Activated naive CD4-positive, alpha-beta T cell treated with Interleukin-2 at 50 U/mL for 16 hours (primary cell): ENCODE measurements around the gene OTULIN.

Experiments used
- DNase-seq: peaks from one replicate; pipeline ENCODE4 v3.0.0-alpha.2; 2020

The OTULIN gene

DNA sequence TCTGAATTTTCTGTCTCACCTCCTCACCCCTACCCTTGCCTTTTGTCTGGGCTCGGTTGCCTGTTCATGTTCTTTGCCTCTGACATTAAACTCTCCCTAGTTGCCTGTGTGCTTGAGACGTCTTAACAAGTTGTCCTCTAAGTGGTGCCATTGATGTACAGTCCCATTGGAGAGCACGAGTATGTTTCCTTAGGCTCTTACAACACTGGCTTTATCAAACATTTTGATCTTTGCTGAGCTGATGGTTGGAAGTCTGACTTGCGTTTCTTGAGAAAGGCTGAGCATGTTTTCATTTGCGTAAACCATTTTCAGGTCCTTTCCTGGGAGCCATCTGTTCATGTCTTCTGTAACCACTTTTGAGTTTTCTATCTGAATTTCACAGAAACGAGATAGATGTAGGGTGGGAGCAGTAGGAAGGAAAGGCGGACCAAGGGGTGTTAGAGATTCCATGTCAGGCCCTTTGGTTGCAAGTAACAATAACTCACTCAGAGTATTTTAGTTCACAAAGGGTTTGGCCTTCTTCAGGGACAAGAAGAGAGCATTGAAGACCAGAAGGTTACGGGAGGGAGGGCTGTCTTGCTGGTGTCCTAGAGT lies 35.4 kb downstream of the OTULIN start:
- DNase-seq, result no peak

DNA sequence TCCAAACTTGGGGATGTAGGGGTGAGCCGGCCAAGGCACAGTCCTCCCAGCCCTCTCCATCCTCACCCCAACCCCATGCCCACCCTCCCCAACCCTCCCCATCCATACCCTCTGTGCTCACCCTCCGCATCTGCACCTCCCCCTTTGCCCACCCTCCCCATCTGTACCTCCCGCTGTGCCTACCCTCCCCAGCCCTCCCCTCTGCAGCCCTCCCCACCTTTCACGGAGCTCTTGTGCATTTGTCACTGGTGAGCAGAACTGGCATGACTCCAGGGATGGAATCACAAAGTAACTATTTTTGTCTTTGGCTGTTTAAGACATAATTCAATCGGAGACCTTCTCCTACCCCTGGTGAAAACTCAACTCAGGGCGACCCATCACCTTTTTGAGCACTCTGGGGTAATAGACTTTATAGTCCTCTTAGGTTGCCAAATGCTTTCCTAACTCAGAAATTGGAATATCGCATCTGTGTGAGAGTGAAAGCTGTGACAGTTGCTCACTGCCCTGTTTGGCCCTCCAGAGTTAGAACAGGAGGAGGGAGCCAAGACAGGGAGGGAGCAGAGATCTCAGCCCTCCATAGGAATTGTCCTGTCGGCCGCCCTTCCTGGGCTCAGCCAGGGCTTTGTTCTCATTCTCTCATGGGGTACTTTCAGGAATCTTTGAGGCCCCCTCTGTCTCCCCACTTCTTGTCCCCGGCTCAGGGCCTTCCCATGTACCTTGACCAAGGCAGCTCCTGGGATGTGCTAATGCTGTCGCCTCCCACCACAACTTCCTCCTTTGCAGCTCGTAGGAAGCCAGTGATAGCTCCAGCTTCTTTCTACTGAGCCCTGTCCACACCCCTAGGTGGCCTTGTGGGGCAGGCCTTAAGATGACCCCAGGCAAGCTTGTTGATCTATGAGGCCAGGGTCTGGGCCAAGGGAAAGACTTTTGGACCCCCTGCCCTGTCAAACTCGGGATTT lies 36.2 kb downstream of the OTULIN start:
- DNase-seq, result no peak

DNA sequence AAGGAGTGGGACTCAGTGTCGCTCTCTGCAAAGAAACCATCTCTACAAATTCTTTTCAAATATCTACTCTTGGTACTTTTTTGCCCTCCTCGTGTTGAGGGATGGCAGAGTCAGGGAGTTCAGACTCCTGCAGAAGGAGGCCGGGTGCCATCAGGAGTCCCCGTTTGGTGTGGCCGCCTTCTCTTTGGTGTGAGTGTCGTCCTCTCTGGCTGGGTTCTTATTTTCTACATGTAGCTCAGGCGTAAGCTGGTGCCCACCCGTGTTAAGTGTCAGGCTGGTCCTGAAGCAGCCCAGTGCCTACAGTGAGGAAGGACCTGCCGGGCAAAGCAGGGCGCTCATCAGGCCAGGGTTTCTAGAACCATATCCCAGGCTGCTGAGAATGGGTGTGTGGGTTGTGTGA lies 37.0 kb downstream of the OTULIN start:
- DNase-seq, result no peak

DNA sequence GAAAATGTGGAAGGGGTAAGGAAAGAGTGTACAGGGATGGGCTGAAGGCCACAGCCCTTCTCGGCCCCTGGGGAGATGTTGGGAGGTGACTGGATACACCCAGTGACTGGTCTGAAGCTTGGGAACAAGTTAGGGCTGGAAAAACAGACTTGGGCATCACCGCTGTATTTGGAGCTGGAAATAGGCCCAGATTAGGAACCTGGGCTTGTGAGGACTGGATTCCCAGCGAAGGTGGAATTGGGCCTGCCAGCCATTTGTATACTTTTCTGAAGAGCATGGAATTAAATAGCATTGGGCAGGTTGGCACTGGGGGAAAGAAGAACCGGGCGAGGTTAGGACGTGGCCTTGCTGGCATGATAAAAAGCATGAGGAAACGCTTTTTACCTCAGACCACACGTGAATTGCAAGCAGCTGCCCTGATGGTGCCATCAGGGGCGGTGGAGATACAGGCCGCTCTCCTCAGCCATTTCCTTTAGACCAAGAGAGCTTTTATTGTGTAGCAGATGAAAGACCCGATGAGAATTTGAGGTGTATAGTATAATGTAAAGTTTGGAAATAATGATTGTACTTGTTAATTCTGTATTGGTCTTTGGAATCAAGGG lies 37.8 kb downstream of the OTULIN start:
- DNase-seq, result no peak

DNA sequence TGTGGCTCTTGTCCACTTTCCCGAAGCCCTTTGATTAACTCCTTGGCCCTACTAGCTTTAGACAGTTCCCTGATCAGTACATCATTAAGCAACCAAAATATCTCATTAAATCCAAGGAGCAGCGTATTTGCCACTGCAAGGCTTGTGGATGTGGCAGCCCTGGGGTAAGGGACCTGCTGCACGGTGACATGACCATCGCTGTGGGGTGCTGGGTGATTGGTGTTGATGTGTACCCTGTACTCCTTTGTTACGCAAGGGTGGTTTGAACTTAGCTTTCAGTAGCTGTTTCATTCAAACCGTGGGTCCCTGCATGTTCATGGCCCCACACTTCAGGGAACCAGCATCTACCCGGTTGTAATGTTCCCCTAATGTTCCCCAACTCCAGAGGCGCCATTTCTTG lies 41.0 kb downstream of the OTULIN start:
- no peak for DNase-seq

DNA sequence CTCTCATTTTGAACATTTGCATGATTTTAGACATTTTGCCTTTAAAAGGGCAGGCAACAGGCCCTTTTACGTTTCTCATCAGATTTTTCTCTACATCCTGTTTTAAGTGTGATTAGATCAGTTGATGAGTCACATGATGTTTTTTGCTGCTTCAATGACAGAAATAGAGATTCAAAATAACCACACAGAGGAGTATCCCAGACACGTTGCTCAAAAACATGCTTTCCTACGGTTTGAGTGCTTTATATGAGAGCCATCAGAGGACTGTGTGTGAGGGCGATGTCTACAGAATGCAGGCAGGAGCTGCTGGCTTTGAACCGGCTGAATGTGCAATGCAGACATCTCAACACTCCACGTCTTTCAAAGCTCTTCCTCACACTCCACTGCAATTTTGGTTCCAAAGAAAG lies 42.1 kb downstream of the OTULIN start:
- DNase-seq, result peak; percentile 41

DNA sequence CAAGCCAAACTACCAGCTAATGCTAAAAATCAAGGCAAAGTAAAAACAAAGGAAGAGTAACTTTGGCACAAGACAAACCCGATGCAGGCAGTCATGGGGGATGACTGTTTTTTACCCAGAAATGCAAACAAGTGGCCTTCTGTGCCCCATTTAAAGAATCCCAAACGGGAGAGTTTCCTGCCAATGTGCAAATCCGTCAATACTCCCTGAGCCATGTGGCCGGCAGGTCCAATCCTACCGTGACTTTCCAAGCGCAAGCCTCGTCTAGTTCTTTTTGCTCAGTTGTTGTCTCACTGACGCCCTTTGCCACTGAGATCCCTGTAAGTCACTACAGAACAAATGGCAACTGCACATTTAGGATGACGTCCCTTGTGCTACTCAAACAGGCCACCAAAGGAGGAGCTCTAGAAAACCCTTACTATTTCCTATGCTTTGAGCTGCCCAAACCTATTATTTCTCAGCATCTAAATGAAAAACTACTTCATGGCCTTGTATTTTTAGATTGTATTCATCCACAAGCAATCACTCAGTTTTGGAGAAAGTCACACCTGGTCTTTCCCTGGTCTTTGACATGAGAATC lies 43.4 kb downstream of the OTULIN start:
- no peak for DNase-seq

DNA sequence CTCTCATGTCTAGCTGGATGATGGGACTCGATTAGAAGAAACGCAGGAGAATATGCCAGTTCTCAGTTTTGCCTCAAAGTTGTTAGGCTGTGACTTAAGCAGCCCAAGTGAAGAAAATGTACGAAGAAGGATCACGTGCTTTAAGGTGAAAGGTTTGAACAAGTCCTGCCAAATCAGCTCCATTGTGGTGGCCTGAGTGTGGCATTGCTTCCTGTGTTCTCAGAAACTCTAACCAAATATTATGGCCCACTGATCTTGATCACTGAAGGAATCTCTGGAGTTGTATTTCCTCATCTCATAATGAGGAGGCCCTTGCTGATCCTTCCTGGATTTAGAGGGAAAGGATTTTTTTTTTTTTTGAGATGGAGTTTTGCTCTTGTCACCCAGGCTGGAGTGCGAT lies 44.0 kb downstream of the OTULIN start:
- no peak for DNase-seq

DNA sequence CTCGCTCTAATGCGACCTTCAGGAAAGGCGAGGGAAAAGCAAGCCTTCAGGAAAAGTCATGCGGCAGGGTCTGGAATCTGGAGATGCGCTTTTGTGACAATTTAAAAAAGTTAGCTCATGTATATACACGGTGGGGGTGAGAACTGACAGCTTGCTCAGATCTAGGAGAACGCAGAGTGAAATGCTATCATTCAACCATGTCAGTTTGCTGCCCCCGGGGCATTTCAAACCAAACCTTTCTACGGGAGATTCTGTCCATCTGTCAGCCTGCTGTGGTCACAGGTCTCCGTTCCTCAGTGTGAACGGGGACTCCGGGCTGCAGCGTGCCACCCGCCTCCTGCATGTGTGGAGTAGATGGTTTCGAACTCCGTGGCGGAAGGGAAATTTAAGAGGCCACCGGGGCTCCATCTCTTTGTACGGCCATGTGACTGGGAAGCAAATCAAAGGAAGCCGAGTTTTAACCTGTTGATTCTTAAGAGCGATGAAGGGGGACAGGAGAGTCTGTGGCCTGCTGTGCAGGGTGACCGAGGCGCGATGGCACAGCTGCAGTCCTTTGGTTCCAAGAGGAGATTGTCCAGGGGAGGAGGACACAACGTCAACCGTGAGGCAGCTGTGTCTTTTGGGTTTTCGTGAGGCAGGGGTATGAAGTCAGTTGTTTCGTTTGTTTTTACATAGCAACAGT lies 45.9 kb downstream of the OTULIN start:
- no peak for DNase-seq

DNA sequence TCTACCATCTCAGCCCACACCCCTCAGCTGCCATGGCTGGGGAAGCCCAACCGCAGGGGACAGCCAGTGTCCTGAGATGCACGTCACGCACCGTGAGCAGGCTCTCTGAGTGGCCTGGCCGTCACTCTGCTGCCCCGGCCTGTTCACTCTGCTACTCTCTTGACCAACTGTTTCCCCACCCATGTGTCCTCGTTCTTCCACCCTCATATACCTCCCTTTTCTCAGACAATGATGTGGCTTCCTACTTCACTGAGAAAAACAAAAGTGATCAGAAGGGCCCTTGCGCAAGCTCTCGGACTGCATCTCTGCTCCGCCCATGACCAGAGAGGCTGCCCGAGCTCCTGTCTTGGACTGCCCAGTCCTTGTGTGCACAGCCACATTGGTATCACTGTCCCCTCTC lies 47.6 kb downstream of the OTULIN start:
- no peak for DNase-seq

DNA sequence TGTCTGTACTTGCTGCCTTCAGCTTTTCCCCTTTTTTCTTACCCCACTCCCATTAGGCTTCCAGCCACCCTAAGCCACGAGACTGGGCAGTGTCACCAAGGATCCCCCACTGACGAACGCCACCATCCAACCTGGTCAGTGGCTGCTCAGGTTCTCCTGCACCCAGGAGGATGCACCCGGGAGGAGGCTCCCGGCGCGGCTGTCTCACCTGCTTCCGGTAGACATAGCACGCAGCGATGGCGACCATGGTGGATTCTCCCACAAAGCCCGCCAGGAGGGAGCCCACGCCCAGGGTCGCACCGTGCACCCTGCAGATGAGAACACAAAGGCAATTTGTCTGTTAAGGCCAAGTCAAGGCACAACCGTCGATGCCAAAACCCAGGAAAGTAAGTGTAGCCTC lies 48.1 kb downstream of the OTULIN start:
- no peak for DNase-seq

DNA sequence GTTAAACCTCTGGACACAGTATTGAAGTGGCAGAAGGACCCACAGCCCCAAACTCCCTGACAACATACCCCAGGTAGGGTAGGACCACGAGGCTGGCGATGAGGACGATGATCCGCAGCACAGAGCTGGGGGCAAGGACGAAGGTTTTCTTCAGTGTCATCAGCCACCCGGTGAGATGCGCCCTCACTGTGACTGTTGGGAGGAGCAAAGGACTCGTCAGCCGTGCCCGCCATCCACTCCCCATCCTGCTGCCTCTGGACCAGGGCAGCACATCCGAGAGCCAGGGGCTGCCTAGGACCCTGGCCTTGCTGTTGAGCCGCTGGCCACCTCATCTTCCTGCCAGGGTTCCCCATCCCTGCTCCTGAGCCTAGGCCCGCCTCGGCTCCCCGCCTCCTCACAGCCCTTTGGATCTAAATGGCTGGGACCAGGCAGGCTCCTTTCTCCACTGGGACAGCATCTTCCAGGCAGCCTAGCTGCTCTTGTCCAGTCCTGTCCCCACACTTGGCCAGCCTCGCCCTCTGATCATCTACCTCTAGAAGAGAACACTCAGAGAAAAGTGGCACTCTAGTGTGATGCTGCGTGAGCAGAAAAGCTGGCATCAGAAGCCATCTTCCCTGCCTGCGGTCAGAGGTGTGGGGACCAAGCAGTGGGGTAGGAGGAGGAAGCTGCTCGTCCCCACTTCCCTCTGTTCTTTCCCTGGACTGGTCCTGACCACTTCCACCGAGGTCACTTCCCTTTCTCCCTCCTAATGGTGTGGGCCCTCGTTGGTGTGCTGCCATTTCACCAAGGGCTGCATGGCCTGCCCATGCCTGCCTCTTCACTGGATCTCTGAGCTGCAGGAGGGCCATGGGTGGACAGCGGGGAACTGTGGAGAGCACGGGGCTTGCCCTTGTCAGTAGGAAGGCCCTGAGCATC lies 49.2 kb downstream of the OTULIN start:
- DNase-seq, result no peak

DNA sequence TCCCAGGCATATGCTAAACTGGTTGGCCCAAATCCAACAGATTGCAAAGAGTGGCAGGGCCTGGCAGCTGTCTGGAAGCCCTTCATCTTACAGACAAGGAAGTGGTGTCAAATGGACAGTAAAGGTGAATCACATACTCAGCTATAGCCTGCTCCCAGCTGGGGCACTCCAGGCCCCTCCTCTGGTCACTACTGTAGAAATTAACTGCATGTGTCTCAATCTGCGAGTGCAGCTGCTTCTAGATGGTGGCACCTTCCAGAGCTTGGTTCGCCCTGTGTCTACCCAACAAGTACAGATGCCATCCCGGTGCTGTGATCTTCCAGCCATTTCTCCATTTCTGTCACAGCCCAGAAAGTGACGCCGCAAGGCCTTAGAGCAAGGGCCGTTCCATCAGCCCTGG lies 50.2 kb downstream of the OTULIN start:
- no peak for DNase-seq

DNA sequence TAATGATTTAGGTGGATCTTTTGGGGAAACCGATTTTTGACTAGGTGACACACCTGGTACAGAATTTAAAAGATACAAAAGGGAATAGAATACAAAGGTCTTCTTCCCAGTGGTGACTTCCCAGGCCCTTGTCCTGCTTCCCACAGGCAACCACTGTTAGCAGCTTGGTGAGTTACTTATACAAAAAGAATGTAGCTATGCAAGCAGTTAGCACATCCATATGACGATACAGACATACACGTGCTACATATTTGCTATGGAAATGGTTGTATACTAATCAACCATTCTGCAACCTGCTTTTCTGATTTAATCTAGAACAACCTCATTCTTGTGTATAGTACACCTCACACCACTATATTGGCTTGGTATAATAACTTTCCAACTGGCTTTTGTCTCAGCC lies 51.0 kb downstream of the OTULIN start:
- no peak for DNase-seq

DNA sequence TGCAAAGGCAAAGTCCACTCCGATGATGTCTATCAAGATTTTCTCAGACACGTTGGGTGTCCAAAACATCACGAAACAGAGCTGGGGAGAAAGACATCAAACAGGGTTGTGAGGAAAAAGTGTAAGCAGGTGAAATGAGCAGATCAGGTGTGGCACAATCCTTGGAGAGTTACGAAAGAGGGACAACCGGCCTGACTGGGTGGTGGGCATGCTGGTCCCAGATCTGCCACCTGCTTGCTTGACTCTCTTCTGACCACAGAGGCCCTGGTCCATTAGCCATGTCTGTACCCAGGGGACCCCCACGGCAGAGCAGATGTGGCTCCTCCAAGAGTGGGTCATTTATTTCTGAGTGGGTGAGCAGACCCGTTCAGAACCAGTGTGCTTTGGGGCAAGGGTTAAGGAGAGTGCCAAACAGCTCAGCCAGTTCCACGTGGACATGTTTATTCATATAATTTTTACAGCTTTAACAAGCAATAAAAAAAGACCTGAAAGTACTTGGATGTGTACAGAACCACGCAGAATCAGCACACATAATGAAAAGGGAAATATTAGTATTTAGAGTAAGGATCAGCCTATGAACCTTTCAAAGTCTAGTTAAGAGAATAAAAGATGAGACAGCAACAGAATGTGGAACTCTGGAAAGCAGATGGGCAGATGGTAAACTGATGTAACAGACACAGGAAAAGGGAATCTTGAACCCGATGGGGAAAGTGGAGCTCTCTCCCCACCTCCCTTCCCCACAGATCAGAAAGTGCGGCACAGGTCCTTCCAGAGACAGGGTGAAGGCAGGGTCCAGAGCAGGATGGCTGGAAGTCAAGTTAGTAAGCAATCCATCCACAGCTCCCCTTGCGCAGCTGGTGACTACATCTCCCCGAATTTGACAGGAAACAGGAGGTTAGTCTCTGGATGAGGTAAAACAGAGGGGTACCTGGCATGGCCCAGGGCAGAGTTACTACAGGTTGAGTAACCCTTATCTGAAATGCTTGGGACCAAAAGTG lies 52.5 kb downstream of the OTULIN start:
- no peak for DNase-seq

DNA sequence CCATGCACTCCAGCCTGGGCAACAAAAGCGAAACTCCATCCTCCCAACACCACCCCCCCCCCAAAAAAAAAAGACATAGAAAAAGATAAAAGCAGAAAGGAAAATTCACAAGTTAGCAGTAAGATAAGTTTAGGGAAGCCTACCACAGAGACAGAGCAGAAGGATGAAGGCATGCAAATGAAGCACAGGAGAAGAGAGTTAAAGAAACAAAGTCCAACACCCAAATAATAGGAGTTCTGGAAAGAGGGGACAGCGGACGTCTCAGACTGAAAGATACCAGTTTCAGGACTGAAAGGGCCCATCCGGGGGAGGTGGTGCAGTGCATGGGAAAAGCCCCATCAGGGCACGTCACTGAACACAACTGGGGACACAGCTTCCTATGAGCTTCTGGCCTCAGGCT lies 54.3 kb downstream of the OTULIN start:
- no peak for DNase-seq

DNA sequence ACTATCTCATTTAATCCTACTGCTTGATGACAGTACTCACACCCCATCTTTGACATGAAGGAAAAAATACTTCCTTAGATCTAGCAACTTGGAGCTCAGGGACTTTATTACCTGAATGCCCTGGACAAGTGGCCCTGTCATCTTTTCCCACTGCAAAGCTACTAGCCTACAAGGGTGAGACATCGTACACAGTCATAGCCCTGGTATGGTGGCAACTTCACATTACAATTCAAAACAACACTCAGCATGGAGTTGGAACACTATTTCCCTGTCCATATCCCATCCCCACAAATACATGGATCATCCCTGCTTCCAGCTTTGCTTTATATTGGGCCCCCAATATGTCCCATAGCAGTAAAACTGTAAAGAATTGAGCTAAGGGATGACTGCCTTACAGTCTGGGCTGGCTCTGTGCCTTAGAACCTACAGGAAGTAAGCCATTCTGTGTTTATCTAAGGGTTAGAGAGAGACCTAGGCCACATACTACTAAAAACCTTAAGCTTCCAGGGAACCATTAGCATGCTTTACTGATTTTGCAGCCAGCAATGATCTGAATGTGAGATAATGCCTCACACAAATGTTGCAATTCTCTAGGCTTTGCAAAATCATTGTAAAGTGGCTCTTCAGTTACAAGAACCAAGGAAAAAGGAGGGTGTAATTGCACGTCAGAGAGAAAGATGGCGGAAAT lies 55.9 kb downstream of the OTULIN start:
- no peak for DNase-seq

DNA sequence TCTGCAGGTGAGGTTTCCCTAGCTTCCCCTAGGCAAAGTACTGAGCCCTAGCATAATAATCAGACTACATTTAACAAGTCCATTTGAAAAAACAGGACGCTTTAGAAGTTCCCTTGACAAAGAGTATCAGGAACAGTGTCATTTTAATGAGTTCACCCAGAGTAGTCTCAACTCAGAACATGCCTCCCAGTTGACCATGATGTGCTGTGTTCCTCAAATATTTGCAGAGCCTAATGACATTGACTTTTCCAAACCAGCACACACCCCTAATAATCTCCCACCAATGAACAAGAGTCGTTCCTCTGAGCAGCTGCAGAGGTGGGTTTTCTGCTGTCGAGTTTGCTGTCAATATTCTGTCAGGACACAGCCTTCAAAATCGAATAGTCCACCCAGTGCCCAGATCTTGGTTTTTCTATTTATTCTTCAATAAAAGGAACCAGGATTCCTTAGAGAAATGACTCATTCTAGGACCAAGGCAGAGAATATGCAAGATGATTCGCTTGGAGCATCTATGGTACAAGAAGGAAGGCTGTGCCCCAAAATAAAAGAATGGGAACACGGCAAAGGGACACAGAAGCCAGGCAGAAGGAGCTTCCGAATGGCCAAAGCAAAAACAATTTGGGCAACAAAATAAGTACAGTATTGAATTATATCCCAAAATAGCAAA lies 57.6 kb downstream of the OTULIN start:
- DNase-seq, result no peak

DNA sequence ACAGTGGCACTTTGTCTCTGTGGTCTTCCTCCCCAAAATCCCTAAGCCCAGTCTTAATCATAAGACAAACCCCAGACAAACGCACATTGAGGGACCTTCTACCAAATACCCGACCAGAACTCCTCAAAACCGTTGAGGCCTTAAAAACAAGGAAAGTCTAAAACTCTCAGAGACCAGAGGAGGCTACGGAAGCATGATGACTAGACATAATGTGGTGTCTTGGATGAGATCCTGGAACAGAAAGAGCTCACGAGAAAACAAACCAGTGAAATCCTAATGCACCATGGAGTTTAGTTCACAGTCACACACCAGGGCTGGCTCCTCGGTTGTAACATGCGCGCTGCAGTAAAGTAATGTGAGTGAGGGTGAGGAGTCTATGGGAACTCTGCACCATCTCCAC lies 58.4 kb downstream of the OTULIN start:
- no peak for DNase-seq
